BLaER1 (cell line): Measurements from ENCODE around the gene CCDC170.

Experiments
- H3K27ac ChIP-seq: shearing (Covaris generic); formaldehyde crosslinking; 2 replicates; pipeline ENCODE4 v1.8.1; 2022
- H3K27me3 ChIP-seq: shearing (Covaris generic); formaldehyde crosslinking; 2 replicates; pipeline ENCODE4 v1.8.1; 2022
- H3K36me3 ChIP-seq: shearing (Covaris generic); formaldehyde crosslinking; 2 replicates; pipeline ENCODE4 v1.8.1; 2022
- H3K4me1 ChIP-seq: shearing (Covaris generic); formaldehyde crosslinking; 2 replicates; pipeline ENCODE4 v1.8.1; 2022
- H3K4me2 ChIP-seq: shearing (Covaris generic); formaldehyde crosslinking; 2 replicates; pipeline ENCODE4 v1.8.1; 2022
- H3K4me3 ChIP-seq: shearing (Covaris generic); formaldehyde crosslinking; 2 replicates; pipeline ENCODE4 v1.8.1; 2022
- H3K9ac ChIP-seq: shearing (Covaris generic); formaldehyde crosslinking; 2 replicates; pipeline ENCODE4 v1.8.1; 2022
- H3K9me3 ChIP-seq: shearing (Covaris generic); formaldehyde crosslinking; 2 replicates; pipeline ENCODE4 v1.8.1; 2022
- H4K20me1 ChIP-seq: shearing (Covaris generic); formaldehyde crosslinking; 2 replicates; pipeline ENCODE4 v1.8.1; 2022
- Cebpa-rat ChIP-seq: shearing (Covaris generic); IDR thresholded peaks from 2 replicates; pipeline ENCODE4 v1.8.1; 2022

CCDC170 gene

GRCh38 chr6:151609146-151609902 is 115.5 kb downstream of the CCDC170 start:
- no peak overlapping the region for H3K9ac ChIP-seq
- H3K4me1 ChIP-seq = no peaks in the 10 kb centered on the region
- no peak overlapping the region for H3K27ac ChIP-seq
- H3K4me3 ChIP-seq = no peak overlapping the region
- no peaks in the 10 kb centered on the region for H4K20me1 ChIP-seq
- no peaks in the 10 kb centered on the region; the same call in 1 of the 2 replicates for H3K9me3 ChIP-seq
- no peak overlapping the region for H3K4me2 ChIP-seq
- TF ChIP-seq Cebpa-rat = no peak
- no peaks in the 10 kb centered on the region for H3K36me3 ChIP-seq
- no peaks in the 10 kb centered on the region for H3K27me3 ChIP-seq

- Histone ChIP-seq H3K9ac (no peak overlapping the region), H3K4me3 (no peak overlapping the region), H3K36me3 (no peaks in the 10 kb centered on the region), H3K4me1 (no peaks in the 10 kb centered on the region), H4K20me1 (no peaks in the 10 kb centered on the region), H3K27ac (no peak overlapping the region), H3K9me3 (no peaks in the 10 kb centered on the region; the same call in 1 of the 2 replicates), H3K27me3 (no peaks in the 10 kb centered on the region), H3K4me2 (no peak overlapping the region)
- TF ChIP-seq Cebpa-rat = no peak
Observed at GRCh38 chr6:151610326-151610725, 116.5 kb downstream of the CCDC170 start.

GRCh38 chr6:151614630-151615029 is 120.8 kb downstream of the CCDC170 start:
- Histone ChIP-seq H4K20me1 (no peaks in the 10 kb centered on the region), H3K4me3 (no peak overlapping the region), H3K27me3 (no peaks in the 10 kb centered on the region), H3K36me3 (no peaks in the 10 kb centered on the region), H3K9me3 (no peaks in the 10 kb centered on the region), H3K4me1 (no peaks in the 10 kb centered on the region), H3K4me2 (no peak overlapping the region), H3K9ac (no peak overlapping the region), H3K27ac (no peak overlapping the region)
- no peak for TF ChIP-seq Cebpa-rat

GRCh38 chr6:151616091-151616513 is 122.3 kb downstream of the CCDC170 start:
- H3K27ac ChIP-seq = no peak overlapping the region
- no peak overlapping the region for H3K9ac ChIP-seq
- H4K20me1 ChIP-seq = no peaks in the 10 kb centered on the region
- no peak overlapping the region for H3K4me2 ChIP-seq
- H3K27me3 ChIP-seq = no peaks in the 10 kb centered on the region
- no peak overlapping the region for H3K4me3 ChIP-seq
- H3K9me3 ChIP-seq = no peaks in the 10 kb centered on the region
- H3K36me3 ChIP-seq = no peaks in the 10 kb centered on the region
- no peaks in the 10 kb centered on the region for H3K4me1 ChIP-seq
- no peak for TF ChIP-seq Cebpa-rat

- H3K9me3 ChIP-seq = no peaks in the 10 kb centered on the region
- no peak overlapping the region for H3K4me2 ChIP-seq
- no peaks in the 10 kb centered on the region for H4K20me1 ChIP-seq
- no peak overlapping the region for H3K4me3 ChIP-seq
- no peak overlapping the region for H3K9ac ChIP-seq
- no peak for TF ChIP-seq Cebpa-rat
- no peaks in the 10 kb centered on the region for H3K4me1 ChIP-seq
- no peak overlapping the region for H3K27ac ChIP-seq
- no peaks in the 10 kb centered on the region for H3K36me3 ChIP-seq
- no peaks in the 10 kb centered on the region for H3K27me3 ChIP-seq
Observed at GRCh38 chr6:151616600-151616999, 122.8 kb downstream of the CCDC170 start.

GRCh38 chr6:151617539-151617938 is 123.7 kb downstream of the CCDC170 start:
- Histone ChIP-seq H3K27me3 (no peaks in the 10 kb centered on the region), H3K4me1 (no peaks in the 10 kb centered on the region), H4K20me1 (no peaks in the 10 kb centered on the region), H3K9me3 (no peaks in the 10 kb centered on the region), H3K4me2 (no peak overlapping the region), H3K27ac (no peak overlapping the region), H3K36me3 (no peaks in the 10 kb centered on the region), H3K4me3 (no peak overlapping the region), H3K9ac (no peak overlapping the region)
- no peak for TF ChIP-seq Cebpa-rat

GRCh38 chr6:151618717-151619116 is 124.9 kb downstream of the CCDC170 start:
- TF ChIP-seq Cebpa-rat = no peak
- Histone ChIP-seq H3K9me3 (no peaks in the 10 kb centered on the region), H3K4me2 (no peak overlapping the region), H3K9ac (no peak overlapping the region), H3K4me1 (no peaks in the 10 kb centered on the region), H3K36me3 (no peaks in the 10 kb centered on the region), H3K4me3 (no peak overlapping the region), H3K27me3 (no peaks in the 10 kb centered on the region), H3K27ac (no peak overlapping the region), H4K20me1 (no peaks in the 10 kb centered on the region)

GRCh38 chr6:151620179-151620578 is 126.4 kb downstream of the CCDC170 start:
- H3K27ac ChIP-seq = no peak overlapping the region

GRCh38 chr6:151624071-151624470 is 130.3 kb downstream of the CCDC170 start:
- Histone ChIP-seq H3K4me2 (no peak overlapping the region), H3K9ac (no peak overlapping the region), H3K4me1 (no peaks in the 10 kb centered on the region), H3K36me3 (no peaks in the 10 kb centered on the region), H3K27ac (no peak overlapping the region), H3K4me3 (no peak overlapping the region), H3K27me3 (no peaks in the 10 kb centered on the region), H4K20me1 (no peaks in the 10 kb centered on the region), H3K9me3 (no peaks in the 10 kb centered on the region)
- no peak for TF ChIP-seq Cebpa-rat

More at GRCh38 chr6:151620179-151620578, 126.4 kb downstream of the CCDC170 start:
- Histone ChIP-seq H3K27me3 (no peaks in the 10 kb centered on the region), H3K9ac (no peak overlapping the region), H3K36me3 (no peaks in the 10 kb centered on the region), H3K4me2 (no peak overlapping the region), H3K9me3 (no peaks in the 10 kb centered on the region), H4K20me1 (no peaks in the 10 kb centered on the region), H3K4me1 (no peaks in the 10 kb centered on the region), H3K4me3 (no peak overlapping the region)
- TF ChIP-seq Cebpa-rat = no peak

- TF ChIP-seq Cebpa-rat = no peak
- no peaks in the 10 kb centered on the region for H3K4me1 ChIP-seq
Observed at GRCh38 chr6:151624481-151624880, 130.7 kb downstream of the CCDC170 start.

More at GRCh38 chr6:151624481-151624880, 130.7 kb downstream of the CCDC170 start:
- Histone ChIP-seq H3K4me3 (no peak overlapping the region), H3K27ac (no peak overlapping the region), H3K4me2 (no peak overlapping the region), H3K36me3 (no peaks in the 10 kb centered on the region), H3K27me3 (no peaks in the 10 kb centered on the region), H3K9me3 (no peaks in the 10 kb centered on the region), H4K20me1 (no peaks in the 10 kb centered on the region), H3K9ac (no peak overlapping the region)
